ENCODE measurements around the gene LDB2.
"Not testable (repeated sequence)": the region's sequence is repeated elsewhere in the genome, so short reads cannot be mapped to it uniquely, and the experiment has no call there.

The LDB2 gene

GRCh38 chr4:16674082-16674481, 224.4 kb downstream of the LDB2 start:
- no peak for DNase-seq

GRCh38 chr4:16672421-16672820, 226.0 kb downstream of the LDB2 start:
- DNase-seq: no peak

- DNase-seq: no peak
These were observed 226.7 kb downstream of the LDB2 start for GRCh38 chr4:16671741-16672140.

GRCh38 chr4:16670727-16671126, 227.7 kb downstream of the LDB2 start:
- no peak for DNase-seq

- no peak for DNase-seq
These were observed 229.4 kb downstream of the LDB2 start for GRCh38 chr4:16669036-16669435.

GRCh38 chr4:16668488-16668887, 230.0 kb downstream of the LDB2 start:
- no peak for DNase-seq

GRCh38 chr4:16667464-16667863, 231.0 kb downstream of the LDB2 start:
- DNase-seq: no peak

GRCh38 chr4:16665942-16666551, 232.4 kb downstream of the LDB2 start:
- no peak for DNase-seq

GRCh38 chr4:16663732-16664131, 234.7 kb downstream of the LDB2 start:
- DNase-seq: no peak

GRCh38 chr4:16663307-16663706, 235.1 kb downstream of the LDB2 start:
- DNase-seq: no peak

GRCh38 chr4:16661813-16662212, 236.6 kb downstream of the LDB2 start:
- DNase-seq: no peak

- no peak for DNase-seq
These were observed 237.8 kb downstream of the LDB2 start for GRCh38 chr4:16660656-16661055.

- no peak for DNase-seq
These were observed 238.8 kb downstream of the LDB2 start for GRCh38 chr4:16659694-16660093.

- DNase-seq: no peak
These were observed 239.4 kb downstream of the LDB2 start for GRCh38 chr4:16659079-16659478.

- DNase-seq: no peak
These were observed 240.3 kb downstream of the LDB2 start for GRCh38 chr4:16658183-16658582.

- no peak for DNase-seq
These were observed 243.3 kb downstream of the LDB2 start for GRCh38 chr4:16655111-16655510.

GRCh38 chr4:16652732-16653305, 245.6 kb downstream of the LDB2 start:
- DNase-seq: no peak

- no peak for DNase-seq
These were observed 252.0 kb downstream of the LDB2 start for GRCh38 chr4:16646459-16646858.

GRCh38 chr4:16643893-16644292, 254.6 kb downstream of the LDB2 start:
- DNase-seq: no peak

- DNase-seq: no peak
These were observed 255.5 kb downstream of the LDB2 start for GRCh38 chr4:16642897-16643296.

- no peak for DNase-seq
These were observed 256.5 kb downstream of the LDB2 start for GRCh38 chr4:16641971-16642370.

- no peak for DNase-seq
These were observed 261.4 kb downstream of the LDB2 start for GRCh38 chr4:16636912-16637630.

- DNase-seq: no peak
These were observed 262.1 kb downstream of the LDB2 start for GRCh38 chr4:16636304-16636703.

- not testable (repeated sequence) for DNase-seq
These were observed 269.2 kb downstream of the LDB2 start for GRCh38 chr4:16629274-16629673.

- not testable (repeated sequence) for DNase-seq
These were observed 269.6 kb downstream of the LDB2 start for GRCh38 chr4:16628835-16629234.

Measured in activated CD4-positive, alpha-beta T cell treated with anti-CD3 and anti-CD28 coated beads, Interleukin-10, Interleukin-2, amounts not matched to agents 100 ng/mL and 50 ng/mL, durations not matched to agents 16 hours and 8 hours (primary cell).